Activated CD8-positive, alpha-beta T cell treated with anti-CD3 and anti-CD28 coated beads, Interleukin-2, amount 10 ng/mL, durations not matched to agents 7 days and 5 days (primary cell): Measurements from ENCODE around the gene MTCH2. TPM values are rescaled to one million over a fixed set of nuclear protein-coding genes. Genes with fewer than 3 reads are reported as not detected.
"Not testable (repeated sequence)": the region's sequence is repeated elsewhere in the genome, so short reads cannot be mapped to it uniquely, and the experiment has no call there.

Experiments
- ATAC-seq: fragments of 150-1000 bp; cut with Tn5 transposase; one replicate; pipeline ENCODE4 v1.10.0; 2021; ENCODE audit warnings: moderate library complexity
- CTCF ChIA-PET: fragments of 350-600 bp; sonication (Branson Sonifier 250); formaldehyde crosslinking; loops from one replicate; lab custom pipeline; 2021; ENCODE audit warnings: antibody characterized with exemption; lab: Charles Lee
- POLR2A ChIA-PET: fragments of 350-600 bp; sonication (Branson Sonifier 250); formaldehyde crosslinking; loops from one replicate; lab custom pipeline; 2021; ENCODE audit warnings: antibody characterized with exemption; lab: Charles Lee
- DNase-seq: peaks from one replicate; pipeline ENCODE4 v3.0.0-alpha.2; 2020
- H3K27ac Mint-ChIP-seq: one replicate; pipeline ENCODE4 v1.8.0; 2021; ENCODE audit warnings: mild to moderate bottlenecking, mixed read lengths
- H3K27me3 Mint-ChIP-seq: one replicate; pipeline ENCODE4 v1.8.0; 2021; ENCODE audit warnings: low read depth, mixed read lengths
- H3K36me3 Mint-ChIP-seq: one replicate; pipeline ENCODE4 v1.8.0; 2021; ENCODE audit warnings: low read depth, mixed read lengths
- H3K4me1 Mint-ChIP-seq: one replicate; pipeline ENCODE4 v1.8.0; 2021; ENCODE audit warnings: low read depth, mixed read lengths
- H3K4me3 Mint-ChIP-seq: one replicate; pipeline ENCODE4 v1.8.0; 2021; ENCODE audit warnings: mild to moderate bottlenecking, mixed read lengths
- H3K9me3 Mint-ChIP-seq: one replicate; pipeline ENCODE4 v1.8.0; 2022; ENCODE audit warnings: mixed read lengths; ENCODE audit not compliant: insufficient read depth
- total RNA-seq, 2 experiments: library from RNA; stranded (reverse); gene quantifications; one replicate each; pipeline ENCODE4 v1.2.3, GENCODE V29; 2021

Gene MTCH2
- total RNA-seq = 100 to 1,000 TPM; 110 to 115 TPM

- ChIA-PET CTCF (no interaction called here), POLR2A (interaction anchor here (1.1 kb wide), 1 partner anchor 73 kb away, joined by 5 read pairs; the partner anchor contains the start of gene AGBL2)
- Mint-ChIP-seq H3K4me3 (peak within 1 kb of the TSS; percentile 96), H3K9me3 (no peaks in the 10 kb centered on the region), H3K27ac (peak within 1 kb of the TSS; percentile 96), H3K4me1 (peaks cover 26% of the 10 kb centered on the region), H3K36me3 (peaks cover 21% of the 10 kb centered on the region), H3K27me3 (no peaks in the 10 kb centered on the region)
- DNase-seq (peak; percentile 96), ATAC-seq (peak; percentile 88)
These were observed at the start of gene MTCH2 for GRCh38 chr11:47642099-47642855. MTCH2 (minus strand) TSS chr11:47642559; CDS start chr11:47642465, 94 bp downstream.

- Mint-ChIP-seq H3K27ac (no peak overlapping the region), H3K4me3 (no peak overlapping the region), H3K27me3 (no peaks in the 10 kb centered on the region), H3K4me1 (peaks cover 10% of the 10 kb centered on the region), H3K36me3 (no peaks in the 10 kb centered on the region), H3K9me3 (no peaks in the 10 kb centered on the region)
- CTCF ChIA-PET = no interaction called here
- POLR2A ChIA-PET = interaction anchor here (0.7 kb wide), 1 partner anchor 74 kb away, joined by 3 read pairs; no protein-coding TSS in a partner anchor
- no peak for DNase-seq
- ATAC-seq = no peak
These were observed 49.6 kb upstream of the MTCH2 start for GRCh38 chr11:47691979-47692378.

GRCh38 chr11:47689480-47689879, 47.1 kb upstream of the MTCH2 start:
- Mint-ChIP-seq H3K36me3 (no peaks in the 10 kb centered on the region), H3K27me3 (no peaks in the 10 kb centered on the region), H3K4me1 (peaks cover 10% of the 10 kb centered on the region), H3K4me3 (no peak overlapping the region), H3K27ac (no peak overlapping the region), H3K9me3 (no peaks in the 10 kb centered on the region)
- DNase-seq (no peak), ATAC-seq (no peak)
- ChIA-PET POLR2A (interaction anchor here (0.6 kb wide), 1 partner anchor 208 kb away, joined by 3 read pairs; no protein-coding TSS in a partner anchor), CTCF (no interaction called here)

GRCh38 chr11:47688991-47689390, 46.6 kb upstream of the MTCH2 start:
- H3K27ac Mint-ChIP-seq = no peak overlapping the region
- ChIA-PET POLR2A (interaction anchor here (0.6 kb wide), 1 partner anchor 208 kb away, joined by 3 read pairs; no protein-coding TSS in a partner anchor), CTCF (no interaction called here)
- no peak for ATAC-seq
- H3K36me3 Mint-ChIP-seq = no peaks in the 10 kb centered on the region
- peaks cover 10% of the 10 kb centered on the region for H3K4me1 Mint-ChIP-seq
- H3K4me3 Mint-ChIP-seq = no peak overlapping the region
- H3K27me3 Mint-ChIP-seq = no peaks in the 10 kb centered on the region
- no peaks in the 10 kb centered on the region for H3K9me3 Mint-ChIP-seq
- DNase-seq = no peak

GRCh38 chr11:47688111-47688510, 45.8 kb upstream of the MTCH2 start:
- peaks cover 6% of the 10 kb centered on the region for H3K4me1 Mint-ChIP-seq
- ATAC-seq = no peak
- H3K27me3 Mint-ChIP-seq = no peaks in the 10 kb centered on the region
- no peak overlapping the region for H3K4me3 Mint-ChIP-seq
- ChIA-PET POLR2A (interaction anchor here (0.6 kb wide), 1 partner anchor 31 kb away, joined by 3 read pairs; no protein-coding TSS in a partner anchor), CTCF (no interaction called here)
- H3K36me3 Mint-ChIP-seq = no peaks in the 10 kb centered on the region
- DNase-seq = no peak
- H3K9me3 Mint-ChIP-seq = no peaks in the 10 kb centered on the region
- H3K27ac Mint-ChIP-seq = no peak overlapping the region

- H3K27ac Mint-ChIP-seq, H3K27me3 Mint-ChIP-seq, ATAC-seq, H3K4me1 Mint-ChIP-seq, CTCF ChIA-PET, H3K9me3 Mint-ChIP-seq, H3K4me3 Mint-ChIP-seq, DNase-seq, POLR2A ChIA-PET, H3K36me3 Mint-ChIP-seq: not testable (repeated sequence)
These were observed 44.3 kb upstream of the MTCH2 start for GRCh38 chr11:47686704-47687103.

- Mint-ChIP-seq H3K4me1 (no peaks in the 10 kb centered on the region), H3K36me3 (no peaks in the 10 kb centered on the region), H3K4me3 (no peak overlapping the region), H3K27me3 (no peaks in the 10 kb centered on the region), H3K9me3 (no peaks in the 10 kb centered on the region), H3K27ac (no peak overlapping the region)
- ATAC-seq = no peak
- POLR2A ChIA-PET = no interaction called here
- CTCF ChIA-PET = no interaction called here
- DNase-seq = no peak
These were observed 43.8 kb upstream of the MTCH2 start for GRCh38 chr11:47686151-47686550.

GRCh38 chr11:47675851-47676250, 33.5 kb upstream of the MTCH2 start:
- ATAC-seq (no peak), DNase-seq (no peak)
- no peak overlapping the region for H3K4me3 Mint-ChIP-seq
- H3K4me1 Mint-ChIP-seq = no peaks in the 10 kb centered on the region
- no peaks in the 10 kb centered on the region for H3K27me3 Mint-ChIP-seq
- no peaks in the 10 kb centered on the region for H3K9me3 Mint-ChIP-seq
- ChIA-PET POLR2A (no interaction called here), CTCF (no interaction called here)
- H3K27ac Mint-ChIP-seq = no peak overlapping the region
- no peaks in the 10 kb centered on the region for H3K36me3 Mint-ChIP-seq

- Mint-ChIP-seq H3K4me1 (peaks cover 5% of the 10 kb centered on the region), H3K27me3 (no peaks in the 10 kb centered on the region), H3K9me3 (no peaks in the 10 kb centered on the region), H3K27ac (no peak overlapping the region), H3K4me3 (no peak overlapping the region), H3K36me3 (no peaks in the 10 kb centered on the region)
- no peak for DNase-seq
- POLR2A ChIA-PET = no interaction called here
- CTCF ChIA-PET = no interaction called here
- no peak for ATAC-seq
These were observed 29.9 kb upstream of the MTCH2 start for GRCh38 chr11:47672283-47672730.

GRCh38 chr11:47669856-47670255, 27.5 kb upstream of the MTCH2 start:
- H3K27me3 Mint-ChIP-seq = no peaks in the 10 kb centered on the region
- H3K9me3 Mint-ChIP-seq = no peaks in the 10 kb centered on the region
- ChIA-PET POLR2A (interaction anchor here (0.6 kb wide), 1 partner anchor 34 kb away, joined by 3 read pairs; no protein-coding TSS in a partner anchor), CTCF (no interaction called here)
- H3K4me1 Mint-ChIP-seq = peaks cover 5% of the 10 kb centered on the region
- H3K27ac Mint-ChIP-seq = no peak overlapping the region
- no peak for DNase-seq
- ATAC-seq = no peak
- no peak overlapping the region for H3K4me3 Mint-ChIP-seq
- no peaks in the 10 kb centered on the region for H3K36me3 Mint-ChIP-seq

GRCh38 chr11:47668665-47669064, 26.3 kb upstream of the MTCH2 start:
- H3K4me1 Mint-ChIP-seq = peaks cover 5% of the 10 kb centered on the region
- no peaks in the 10 kb centered on the region for H3K36me3 Mint-ChIP-seq
- H3K27me3 Mint-ChIP-seq = no peaks in the 10 kb centered on the region
- DNase-seq (no peak), ATAC-seq (no peak)
- H3K27ac Mint-ChIP-seq = no peak overlapping the region
- ChIA-PET CTCF (no interaction called here), POLR2A (no interaction called here)
- H3K4me3 Mint-ChIP-seq = no peak overlapping the region
- no peaks in the 10 kb centered on the region for H3K9me3 Mint-ChIP-seq

GRCh38 chr11:47667555-47667954, 25.2 kb upstream of the MTCH2 start:
- POLR2A ChIA-PET = no interaction called here
- no peaks in the 10 kb centered on the region for H3K36me3 Mint-ChIP-seq
- CTCF ChIA-PET = no interaction called here
- no peaks in the 10 kb centered on the region for H3K9me3 Mint-ChIP-seq
- peaks cover 8% of the 10 kb centered on the region for H3K4me1 Mint-ChIP-seq
- no peak overlapping the region for H3K27ac Mint-ChIP-seq
- no peak overlapping the region for H3K4me3 Mint-ChIP-seq
- no peak for DNase-seq
- ATAC-seq = no peak
- no peaks in the 10 kb centered on the region for H3K27me3 Mint-ChIP-seq
